IMR-90 (cell line): ENCODE data around the gene RXYLT1. TPM values are rescaled to one million over a fixed set of nuclear protein-coding genes. Genes with fewer than 3 reads are reported as not detected.

Experiments
- ATAC-seq: fragments of 200-7000 bp; cut with Tn5 transposase; 2 replicates; pipeline ENCODE4 v1.9.1; 2020; ENCODE audit warnings: low read depth, mild to moderate bottlenecking, moderate library complexity
- BruUV-seq: library from RNA; stranded (reverse); fragments of 400-500 nt; replicated peaks from 2 replicates; lab custom pipeline; 2021; lab: Mats Ljungman, UMichigan
- CTCF ChIA-PET: fragments of 300-600 bp; formaldehyde crosslinking; extraction: SDS; loops from one replicate; lab custom pipeline; 2021; ENCODE audit warnings: antibody characterized with exemption; lab: Yijun Ruan, JAX
- POLR2A ChIA-PET: fragments of 300-600 bp; sonication (Branson Sonifier 250); formaldehyde crosslinking; loops from one replicate; lab custom pipeline; 2022; ENCODE audit warnings: antibody characterized with exemption; ENCODE audit not compliant: unreplicated experiment; lab: Charles Lee
- DNase-seq: peaks from one replicate; pipeline ENCODE4 v3.0.0; 2013
- H2AFZ ChIP-seq: replicated peaks from 2 replicates; pipeline ENCODE3; 2013; ENCODE audit warnings: low read length, mild to moderate bottlenecking; ENCODE audit not compliant: poor library complexity
- H2AK5ac ChIP-seq: 2 replicates; pipeline ENCODE4 v1.6.1; 2013; ENCODE audit warnings: low read depth, low read length, inconsistent platforms
- H2AK9ac ChIP-seq: replicated peaks from 2 replicates; pipeline ENCODE3; 2013; ENCODE audit warnings: mild to moderate bottlenecking, low read depth, low read length, moderate library complexity; ENCODE audit not compliant: poor library complexity
- H2BK120ac ChIP-seq: 2 replicates; pipeline ENCODE4 v1.6.1; 2013; ENCODE audit warnings: low read depth, low read length, inconsistent platforms
- H2BK15ac ChIP-seq: 3 replicates; pipeline ENCODE4 v1.6.1; 2013; ENCODE audit warnings: low read depth, low read length, inconsistent platforms
- H2BK20ac ChIP-seq: 2 replicates; pipeline ENCODE4 v1.6.1; 2013; ENCODE audit warnings: low read depth, mild to moderate bottlenecking, inconsistent platforms, low read length, moderate library complexity
- H2BK5ac ChIP-seq: 2 replicates; pipeline ENCODE4 v1.6.1; 2013; ENCODE audit warnings: mild to moderate bottlenecking, low read depth, low read length, inconsistent platforms; ENCODE audit not compliant: poor library complexity, severe bottlenecking
- H3K14ac ChIP-seq: replicated peaks from 2 replicates; pipeline ENCODE4 v1.6.1; 2013; ENCODE audit warnings: low read depth, low read length, inconsistent platforms
- H3K18ac ChIP-seq: 2 replicates; pipeline ENCODE4 v1.6.1; 2013; ENCODE audit warnings: low read depth, low read length, control low read depth
- H3K23ac ChIP-seq: 2 replicates; pipeline ENCODE4 v1.6.1; 2013; ENCODE audit warnings: low read depth, low read length, inconsistent platforms
- H3K27ac ChIP-seq: 2 replicates; pipeline ENCODE4 v1.5.1; 2013; ENCODE audit warnings: mild to moderate bottlenecking, control low read depth, low read length; ENCODE audit not compliant: insufficient read depth
- H3K27me3 ChIP-seq: 2 replicates; pipeline ENCODE4 v1.6.1; 2013; ENCODE audit warnings: low read length; ENCODE audit not compliant: control insufficient read depth, insufficient read depth
- H3K36me3 ChIP-seq: 2 replicates; pipeline ENCODE4 v1.6.1; 2013; ENCODE audit warnings: low read length, mixed read lengths; ENCODE audit not compliant: control insufficient read depth, insufficient read depth
- H3K4ac ChIP-seq: 2 replicates; pipeline ENCODE4 v1.6.1; 2013; ENCODE audit warnings: low read depth, low read length, inconsistent platforms
- H3K4me1 ChIP-seq: 2 replicates; pipeline ENCODE4 v1.6.1; 2013; ENCODE audit warnings: low read length, mixed read lengths; ENCODE audit not compliant: control insufficient read depth, insufficient read depth
- H3K4me2 ChIP-seq: 2 replicates; pipeline ENCODE4 v1.6.1; 2013; ENCODE audit warnings: low read depth, mild to moderate bottlenecking, control low read depth, low read length, moderate library complexity
- H3K4me3 ChIP-seq: 2 replicates; pipeline ENCODE4 v1.5.1; 2013; ENCODE audit warnings: low read depth, mild to moderate bottlenecking, control low read depth, low read length, moderate library complexity; ENCODE audit not compliant: insufficient read depth
- H3K56ac ChIP-seq: 2 replicates; pipeline ENCODE4 v1.6.1; 2013; ENCODE audit warnings: low read length, inconsistent platforms; ENCODE audit not compliant: insufficient read depth; ENCODE audit errors: extremely low read depth
- H3K79me1 ChIP-seq, 2 experiments: 2 replicates each; pipeline ENCODE4 v1.6.1; 2013; ENCODE audit warnings: low read length in 2 of 2, inconsistent platforms in 1 of 2, low read depth in 1 of 2
- H3K9ac ChIP-seq: 2 replicates; pipeline ENCODE4 v1.6.1; 2013; ENCODE audit warnings: low read depth, low read length, control low read depth
- H3K9me1 ChIP-seq: 2 replicates; pipeline ENCODE4 v1.6.1; 2013; ENCODE audit warnings: low read length, inconsistent platforms; ENCODE audit not compliant: insufficient read depth
- H3K9me3 ChIP-seq: 2 replicates; pipeline ENCODE4 v1.6.1; 2013; ENCODE audit warnings: low read length; ENCODE audit not compliant: control insufficient read depth, insufficient read depth
- H4K20me1 ChIP-seq: 2 replicates; pipeline ENCODE4 v1.6.1; 2013; ENCODE audit warnings: low read length, inconsistent platforms; ENCODE audit not compliant: insufficient read depth
- H4K5ac ChIP-seq: 2 replicates; pipeline ENCODE4 v1.6.1; 2013; ENCODE audit warnings: mild to moderate bottlenecking, low read depth, low read length, control low read depth
- H4K8ac ChIP-seq, 2 experiments: 2 replicates each; pipeline ENCODE4 v1.6.1; 2013; ENCODE audit warnings: low read depth in 2 of 2, low read length in 2 of 2, control low read depth in 1 of 2, inconsistent platforms in 1 of 2
- H4K91ac ChIP-seq: 2 replicates; pipeline ENCODE4 v1.6.1; 2013; ENCODE audit warnings: low read depth, low read length, inconsistent platforms; ENCODE audit not compliant: insufficient read depth
- CEBPB ChIP-seq: IDR thresholded peaks from 2 replicates; pipeline ENCODE4 v1.6.1; 2012; ENCODE audit warnings: low read depth, low read length, improper control_type of control experiment
- RAD21 ChIP-seq: IDR thresholded peaks from 2 replicates; pipeline ENCODE4 v1.6.1; 2012; ENCODE audit warnings: low read length, improper control_type of control experiment
- RCOR1 ChIP-seq: IDR thresholded peaks from 2 replicates; pipeline ENCODE4 v1.6.1; 2012; ENCODE audit warnings: mild to moderate bottlenecking, low read length, improper control_type of control experiment; ENCODE audit not compliant: insufficient replicate concordance
- RFX5 ChIP-seq: IDR thresholded peaks from 2 replicates; pipeline ENCODE4 v1.8.0; 2012; ENCODE audit warnings: low read depth, mild to moderate bottlenecking, low read length, moderate library complexity
- WGBS, 2 experiments: methylation state at CpG; one replicate each; pipeline versions ENCODE4 v1.1.5 to v1.1.7; 2013; ENCODE audit warnings: missing lambda C conversion rate in 2 of 2; ENCODE audit not compliant: insufficient read length in 1 of 2; ENCODE audit errors: extremely low coverage in 2 of 2; 5-methylcytosine and 5-hydroxymethylcytosine counted together
- dilution Hi-C: fragments of 300-500 bp; cut with HindIII; formaldehyde crosslinking; loops from one replicate; pipeline ENCODE4 v1.14.3; 2018; ENCODE audit warnings: low sequenced_read_pairs; ENCODE audit not compliant: unreplicated experiment
- in situ Hi-C: fragments of 300-500 bp; cut with MboI; formaldehyde crosslinking; loops from 3 replicates; pipeline ENCODE4 v1.14.3; 2019; ENCODE audit warnings: low sequenced_read_pairs, inconsistent platforms, mixed read lengths
- intact Hi-C: fragments of 100-400 bp; cut with micrococcal nuclease; formaldehyde crosslinking; loops from 2 replicates; pipeline ENCODE4 v1.10.0; 2022
- polyA plus RNA-seq, 3 experiments: library from polyadenylated mRNA; depleted of rRNA; stranded (reverse); fragments of >200 nt; gene quantifications; 2 replicates each; pipeline ENCODE4 v1.2.3, GENCODE V29; 2012; ENCODE audit warnings: low replicate concordance in 1 of 3
- total RNA-seq: library from RNA; depleted of rRNA; stranded (reverse); fragments of >200 nt; gene quantifications from 2 replicates; pipeline ENCODE4 v1.2.3, GENCODE V29; 2012
- TF ChIP-seq, protein P1 (sequence below): fragments of 150-350 bp; IDR thresholded peaks from 2 replicates; pipeline ENCODE4 v1.6.1; 2016; ENCODE audit warnings: low read depth, mild to moderate bottlenecking, low read length, moderate library complexity, borderline replicate concordance

The RXYLT1 gene
- total and polyA plus RNA-seq, 2 of the 4 experiments (the other 2 are of a cell fraction): 9.0 to 9.5 TPM

DNA sequence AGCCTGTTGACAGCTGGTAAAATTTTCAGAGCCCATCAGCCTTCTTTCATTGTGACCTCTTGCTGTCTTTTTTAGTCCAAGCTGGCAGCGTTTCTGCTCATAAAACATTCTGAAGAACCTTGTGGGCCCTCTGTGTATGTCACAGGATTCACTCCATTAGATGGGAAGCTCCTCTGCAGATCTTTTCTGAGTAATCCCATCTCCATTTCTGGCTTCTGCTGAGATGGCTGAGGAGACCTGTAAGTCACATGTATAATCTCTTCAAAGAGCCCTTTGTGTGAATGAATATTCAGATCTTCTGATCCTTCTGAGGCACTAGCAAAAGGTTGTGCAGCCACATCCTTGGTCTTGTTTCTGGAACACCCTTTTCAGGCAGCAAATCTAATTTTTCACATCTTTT is 2.8 kb downstream of the RXYLT1 start:
- CTCF ChIA-PET: interaction anchor here (0.5 to 0.6 kb wide), 2 partner anchors 21 to 250 kb away, joined by 3 read pairs; no protein-coding TSS in a partner anchor
- in situ Hi-C loops: no loop called here

More for the DNA sequence above, 2.8 kb downstream of the RXYLT1 start:
- dilution Hi-C loops: no loop called here
- Histone ChIP-seq H2BK15ac (no peak overlapping the region), H3K14ac (no peak overlapping the region), H3K9ac (no peak overlapping the region), H3K18ac (no peak overlapping the region), H2AK9ac (no peak overlapping the region), H3K79me1 (peaks cover 4 to 5% of the 10 kb centered on the region in 2 experiments; a peak in 2 of 4 replicates), H3K9me3 (no peaks in the 10 kb centered on the region), H2AK5ac (no peak overlapping the region), H2BK120ac (no peak overlapping the region), H3K27ac (no peak overlapping the region), H3K9me1 (no peaks in the 10 kb centered on the region), H3K36me3 (peaks cover 4% of the 10 kb centered on the region), H4K91ac (no peak overlapping the region), H4K20me1 (no peaks in the 10 kb centered on the region), H4K5ac (no peak overlapping the region), H2AFZ (no peak overlapping the region), H3K27me3 (no peaks in the 10 kb centered on the region), H3K23ac (no peak overlapping the region), H3K4me3 (no peak overlapping the region), H3K56ac (no peak overlapping the region), H4K8ac (no peak overlapping the region), H3K4me2 (no peak overlapping the region), H2BK20ac (no peak overlapping the region), H3K4ac (no peak overlapping the region), H2BK5ac (no peak overlapping the region), H3K4me1 (no peaks in the 10 kb centered on the region)
- DNase-seq (no peak), ATAC-seq (no peak)
- WGBS, 2 experiments: no CpG with 5 or more reads among the region's 1 CpG
- POLR2A ChIA-PET: no interaction called here
- TF ChIP-seq RCOR1 (no peak), RAD21 (no peak), RFX5 (no peak), CEBPB (no peak)
- TF ChIP-seq, protein P1, sequence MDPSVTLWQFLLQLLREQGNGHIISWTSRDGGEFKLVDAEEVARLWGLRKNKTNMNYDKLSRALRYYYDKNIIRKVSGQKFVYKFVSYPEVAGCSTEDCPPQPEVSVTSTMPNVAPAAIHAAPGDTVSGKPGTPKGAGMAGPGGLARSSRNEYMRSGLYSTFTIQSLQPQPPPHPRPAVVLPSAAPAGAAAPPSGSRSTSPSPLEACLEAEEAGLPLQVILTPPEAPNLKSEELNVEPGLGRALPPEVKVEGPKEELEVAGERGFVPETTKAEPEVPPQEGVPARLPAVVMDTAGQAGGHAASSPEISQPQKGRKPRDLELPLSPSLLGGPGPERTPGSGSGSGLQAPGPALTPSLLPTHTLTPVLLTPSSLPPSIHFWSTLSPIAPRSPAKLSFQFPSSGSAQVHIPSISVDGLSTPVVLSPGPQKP: no peak
- intact Hi-C loops: no loop called here
- BruUV-seq: no TSS peak
